K562 (cell line): ENCODE results near the gene TP73. TPM values are rescaled to one million over a fixed set of nuclear protein-coding genes. Genes with fewer than 3 reads are reported as not detected.

Experiments used
- ATAC-seq: fragments of 200-7000 bp; cut with Tn5 transposase; 3 replicates; pipeline ENCODE4 v1.9.1; 2020; ENCODE audit warnings: moderate library complexity
- BruUV-seq: library from RNA; stranded (reverse); fragments of 400-500 nt; replicated peaks from 2 replicates; lab custom pipeline; 2021; lab: Mats Ljungman, UMichigan
- CTCF ChIA-PET: fragments of 300-600 bp; formaldehyde crosslinking; extraction: SDS; loops from one replicate; lab custom pipeline; 2021; ENCODE audit warnings: low intra/inter-chr PET ratio; lab: Yijun Ruan, JAX
- POLR2A ChIA-PET: fragments of 300-600, 350-650 bp; sonication (Branson Sonifier 250); formaldehyde crosslinking; extraction: SDS; loops from one replicate; lab custom pipeline; 2021; ENCODE audit warnings: antibody characterized with exemption, inconsistent platforms; lab: Yijun Ruan, JAX
- DNase-seq, 4 experiments: peaks; one replicate each; pipeline versions ENCODE4 v3.0.0 to v3.0.0-alpha.2; 2011 to 2018; ENCODE audit warnings: low spot score in 3 of 4, mixed read lengths in 3 of 4; ENCODE audit errors: extremely low read depth in 1 of 4
- FAIRE-seq: peaks from 2 replicates; lab custom pipeline; 2011; peaks lifted over from hg19 to GRCh38; lab: Jason Lieb, UNC
- H2AFZ ChIP-seq: 2 replicates; pipeline ENCODE4 v1.6.0; 2011; ENCODE audit warnings: low read depth, low read length, control low read depth, inconsistent platforms
- H3K27ac ChIP-seq: fragments of 200-600 bp; 3 replicates; pipeline ENCODE4 v1.8.0; 2011; ENCODE audit warnings: low read depth, mild to moderate bottlenecking, control low read depth, inconsistent platforms, low read length, moderate library complexity, mixed read lengths; ENCODE audit errors: extremely low read depth
- H3K27me3 ChIP-seq, 2 experiments: fragments of 300-600 bp in 1 of 2; 2 replicates in 1 of 2; 3 replicates in 1 of 2; pipeline versions ENCODE4 v1.6.0 to v1.8.0; 2011; ENCODE audit warnings: inconsistent platforms in 2 of 2, low read length in 2 of 2, mild to moderate bottlenecking in 1 of 2, mixed read lengths in 1 of 2, moderate library complexity in 1 of 2; ENCODE audit not compliant: control insufficient read depth in 2 of 2, insufficient read depth in 2 of 2
- H3K36me3 ChIP-seq: fragments of 300-600 bp; 3 replicates; pipeline ENCODE4 v1.8.0; 2011; ENCODE audit warnings: mild to moderate bottlenecking, low read length, inconsistent platforms; ENCODE audit not compliant: control insufficient read depth, insufficient read depth
- H3K4me1 ChIP-seq, 2 experiments: fragments of 200-600 bp in 1 of 2; replicated peaks in 1 of 2; 2 replicates in 1 of 2; 3 replicates in 1 of 2; pipeline versions ENCODE4 v1.5.1 to v1.8.0; 2011; ENCODE audit warnings: inconsistent platforms in 2 of 2, low read length in 2 of 2, mild to moderate bottlenecking in 1 of 2, mixed read lengths in 1 of 2, moderate library complexity in 1 of 2; ENCODE audit not compliant: control insufficient read depth in 2 of 2, insufficient read depth in 2 of 2
- H3K4me2 ChIP-seq: 2 replicates; pipeline ENCODE4 v1.6.1; 2011; ENCODE audit warnings: low read length, control low read depth, inconsistent platforms, mixed read lengths; ENCODE audit not compliant: insufficient read depth
- H3K4me3 ChIP-seq: fragments of 200-600 bp; sonication (generic), shearing (Covaris generic); 2 replicates; pipeline ENCODE4 v1.5.1; 2016; ENCODE audit warnings: control low read depth, inconsistent platforms
- H3K79me2 ChIP-seq: fragments of 200-600 bp; 3 replicates; pipeline ENCODE4 v1.8.0; 2011; ENCODE audit warnings: low read length, inconsistent platforms; ENCODE audit not compliant: control insufficient read depth, insufficient read depth
- H3K9ac ChIP-seq, 2 experiments: 2 replicates each; pipeline versions ENCODE4 v1.6.0 to v1.6.1; 2011; ENCODE audit warnings: low read depth in 2 of 2, low read length in 2 of 2, control low read depth in 1 of 2, inconsistent platforms in 1 of 2, mild to moderate bottlenecking in 1 of 2, mixed read lengths in 1 of 2; ENCODE audit not compliant: insufficient read depth in 1 of 2
- H3K9me1 ChIP-seq: one replicate; pipeline ENCODE4 v1.6.0; 2011; ENCODE audit warnings: inconsistent platforms, mild to moderate bottlenecking, low read length, moderate library complexity; ENCODE audit not compliant: control insufficient read depth, insufficient read depth
- H3K9me3 ChIP-seq: replicated peaks from 2 replicates; pipeline ENCODE4 v1.5.1; 2011; ENCODE audit warnings: low read depth, low read length, inconsistent platforms; ENCODE audit not compliant: control insufficient read depth, insufficient read depth
- H4K20me1 ChIP-seq: replicated peaks from 2 replicates; pipeline ENCODE4 v1.6.1; 2011; ENCODE audit warnings: low read length, inconsistent platforms, mixed read lengths; ENCODE audit not compliant: control insufficient read depth, insufficient read depth
- CCNT2 ChIP-seq: IDR thresholded peaks from 2 replicates; pipeline ENCODE4 v1.6.1; 2011; ENCODE audit warnings: borderline replicate concordance, low read depth, mild to moderate bottlenecking, moderate library complexity, mixed read lengths, low read length; ENCODE audit not compliant: insufficient read length; ENCODE audit errors: extremely low read depth
- CHCHD3 ChIP-seq: fragments of 250-450 bp; sonication (Bioruptor Pico); IDR thresholded peaks from 2 replicates; pipeline ENCODE4 v2.1.2; 2022; ENCODE audit warnings: mild to moderate bottlenecking
- CREB1 ChIP-seq, 2 experiments: sonication (generic) in 1 of 2; formaldehyde crosslinking in 1 of 2; IDR thresholded peaks; 2 replicates each; pipeline versions ENCODE4 v1.6.1 to v1.8.0; 2012 to 2022; ENCODE audit warnings: inconsistent platforms in 1 of 2, mild to moderate bottlenecking in 1 of 2, missing genetic modification reagents in 1 of 2, moderate library complexity in 1 of 2
- FOXA1 ChIP-seq: fragments of 450-650 bp; IDR thresholded peaks from 2 replicates; pipeline ENCODE4 v1.6.1; 2016; ENCODE audit warnings: mild to moderate bottlenecking, borderline replicate concordance
- IRF9 ChIP-seq: fragments of 450-650 bp; IDR thresholded peaks from 2 replicates; pipeline ENCODE4 v1.6.1; 2016; ENCODE audit warnings: missing biosample characterization, missing genetic modification characterization
- NUFIP1 ChIP-seq: fragments of 450-650 bp; IDR thresholded peaks from 2 replicates; pipeline ENCODE4 v1.6.1; 2018; ENCODE audit not compliant: partially characterized antibody
- RFX5 ChIP-seq: IDR thresholded peaks from 2 replicates; pipeline ENCODE4 v1.6.1; 2011; ENCODE audit warnings: low read depth, mild to moderate bottlenecking, improper control_type of control experiment, low read length
- TSC22D4 ChIP-seq: fragments of 450-650 bp; IDR thresholded peaks from 2 replicates; pipeline ENCODE4 v1.6.1; 2016; ENCODE audit warnings: missing genetic modification characterization, missing biosample characterization, control low read depth
- ZBTB1 ChIP-seq: sonication (generic); formaldehyde crosslinking; IDR thresholded peaks from 2 replicates; pipeline ENCODE4 v1.8.1; 2023; ENCODE audit warnings: missing genetic modification reagents, low read depth, mild to moderate bottlenecking, borderline replicate concordance
- ZBTB43 ChIP-seq: sonication (generic); formaldehyde crosslinking; IDR thresholded peaks from 2 replicates; pipeline ENCODE4 v1.8.0; 2023; ENCODE audit warnings: mild to moderate bottlenecking, missing genetic modification reagents
- ZNF124 ChIP-seq: sonication (generic); formaldehyde crosslinking; IDR thresholded peaks from 2 replicates; pipeline ENCODE4 v1.8.1; 2022; ENCODE audit warnings: missing genetic modification reagents
- ZNF24 ChIP-seq: fragments of 450-650 bp; IDR thresholded peaks from 2 replicates; pipeline ENCODE4 v1.6.1; 2016
- ZNF561 ChIP-seq: fragments of 450-650 bp; formaldehyde crosslinking; conservative IDR thresholded peaks from 2 replicates; pipeline ENCODE4 v1.4.0; 2020; ENCODE audit warnings: mild to moderate bottlenecking, moderate library complexity
- WGBS: fragments of 100-300 bp; shearing (Covaris generic); methylation state at CpG from one replicate; pipeline ENCODE4 v1.1.6; 2016; ENCODE audit warnings: low coverage, mixed read lengths; ENCODE audit not compliant: insufficient coverage; ENCODE audit errors: missing lambda C conversion rate; 5-methylcytosine and 5-hydroxymethylcytosine counted together
- in situ Hi-C: fragments of 300-500 bp; cut with MboI; formaldehyde crosslinking; loops from 4 replicates; pipeline ENCODE4 v1.15.0; 2018; ENCODE audit warnings: inconsistent platforms, mixed read lengths
- intact Hi-C: fragments of 100-400 bp; cut with micrococcal nuclease; formaldehyde crosslinking; loops from 2 replicates; pipeline ENCODE4 v1.14.2; 2022
- polyA plus RNA-seq, 8 experiments: library from polyadenylated mRNA; depleted of rRNA in 4 of 8; stranded (reverse) in 5 of 8; unstranded in 3 of 8; fragments of >200 nt; fragmentation: Nextera tagmentation in 2 of 8; fragmentation: Illumina TruSeq in 1 of 8; extraction: Ambion mirVana in 2 of 8; extraction: Trizol in 1 of 8; gene quantifications; 2 replicates each; pipeline versions ENCODE4 v1.2.1 to v1.2.3, GENCODE V29; 2011 to 2014; ENCODE audit warnings: inconsistent platforms in 1 of 8, missing spikeins in 1 of 8
- total RNA-seq, 7 experiments: library from RNA; depleted of rRNA in 6 of 7; stranded (reverse); fragments of >200 nt in 6 of 7; fragmentation: Illumina TruSeq in 2 of 7; extraction: Trizol in 2 of 7; gene quantifications; 2 replicates each; pipeline versions ENCODE4 v1.2.1 to v1.2.3, GENCODE V29; 2011 to 2021; ENCODE audit warnings: low replicate concordance in 1 of 7
- TF ChIP-seq, protein P1 (sequence below): IDR thresholded peaks from 2 replicates; pipeline ENCODE4 v1.6.1; 2011; ENCODE audit warnings: borderline replicate concordance, low read depth, mild to moderate bottlenecking, moderate library complexity, low read length; ENCODE audit not compliant: insufficient read depth, poor library complexity, severe bottlenecking
- TF ChIP-seq, protein P2 (sequence below): sonication (generic); formaldehyde crosslinking; IDR thresholded peaks from 2 replicates; pipeline ENCODE4 v1.8.0; 2022; ENCODE audit warnings: mild to moderate bottlenecking, low read depth, missing genetic modification reagents

Gene TP73
- total and polyA plus RNA-seq, 9 of the 15 experiments (the other 6 are each of a cell fraction or from before 2014, with no cell fraction given) = 0.07 to 1.6 (median 0.40) TPM; not detected in 2

DNA sequence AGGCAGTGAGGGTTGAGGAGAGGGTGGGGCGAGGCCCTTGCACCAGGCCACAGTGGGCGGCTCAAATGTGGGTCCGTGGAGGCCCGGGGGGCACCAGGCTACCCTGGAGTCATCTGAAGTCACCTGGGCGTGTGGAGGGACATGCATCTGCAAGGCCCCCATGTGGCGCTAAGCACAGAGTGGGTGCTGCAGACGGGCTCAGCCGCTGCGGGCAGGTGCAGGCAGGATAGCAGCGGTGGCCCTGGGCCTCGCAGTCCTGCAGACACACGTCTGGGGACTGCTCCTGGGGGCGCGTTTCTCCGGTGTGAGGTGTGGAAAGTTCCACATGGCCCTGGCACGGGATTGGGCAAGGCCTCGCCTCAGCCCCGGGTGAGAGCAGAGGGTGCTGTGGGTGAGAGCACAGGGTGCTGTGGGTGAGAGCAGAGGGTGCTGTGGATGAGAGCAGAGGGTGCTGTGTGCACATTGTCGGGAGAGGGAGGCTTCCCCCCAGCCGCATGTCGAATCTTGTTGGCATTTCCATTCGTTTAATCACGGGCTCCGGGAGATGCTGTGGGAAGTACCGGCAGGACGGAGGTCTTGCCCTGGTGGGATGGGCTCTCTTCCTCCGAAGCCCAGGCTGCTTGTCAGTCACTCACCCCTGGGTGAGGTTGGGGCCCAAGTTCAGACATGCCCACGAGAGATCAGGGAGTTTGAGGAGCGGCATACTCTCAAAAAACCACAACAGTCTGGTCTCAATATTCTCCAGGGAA is 46.5 kb downstream of the TP73 start:
- Histone ChIP-seq H3K79me2 (no peaks in the 10 kb centered on the region), H3K9ac (no peak overlapping the region), H3K9me1 (no peaks in the 10 kb centered on the region), H3K9me3 (0 out of 2 replicates have a peak, but pooled peaks cover 2% of the 10 kb centered on the region), H4K20me1 (peaks cover 55% of the 10 kb centered on the region), H3K27ac (no peak overlapping the region), H3K4me2 (no peak overlapping the region), H3K4me1 (peaks cover 0 to 58% of the 10 kb centered on the region in 2 experiments; a peak in 2 of 5 replicates), H2AFZ (no peak overlapping the region), H3K27me3 (peaks cover 56 to 81% of the 10 kb centered on the region in 2 experiments), H3K4me3 (no peak overlapping the region), H3K36me3 (no peaks in the 10 kb centered on the region)
- FAIRE-seq (no peak), DNase-seq (no peak), ATAC-seq (no peak)
- ChIA-PET CTCF (no interaction called here), POLR2A (interaction anchor here (1.0 kb wide), 1 partner anchor 17 kb away, joined by 3 read pairs; no protein-coding TSS in a partner anchor)
- no TSS peak for BruUV-seq
- 1% methylated on average over 28 of the region's 29 CpGs for WGBS
- intact Hi-C loops (no loop called here), in situ Hi-C loops (no loop called here)
- TF ChIP-seq NUFIP1 (no peak), ZNF561 (CRISPR knock-in tag) (no peak), RFX5 (no peak), IRF9 (tag) (no peak), CCNT2 (no peak), CREB1 (IDR thresholded peaks at IDR 0.05) (no peak), CREB1 (CRISPR knock-in tag; IDR thresholded peaks at IDR 0.05) (no peak), CHCHD3 (CRISPR knock-in tag) (no peak), ZBTB43 (no peak), ZNF24 (no peak), FOXA1 (no peak), TSC22D4 (no peak), ZBTB1 (CRISPR knock-in tag) (no peak), ZNF124 (CRISPR knock-in tag) (no peak)
- TF ChIP-seq, protein P1, sequence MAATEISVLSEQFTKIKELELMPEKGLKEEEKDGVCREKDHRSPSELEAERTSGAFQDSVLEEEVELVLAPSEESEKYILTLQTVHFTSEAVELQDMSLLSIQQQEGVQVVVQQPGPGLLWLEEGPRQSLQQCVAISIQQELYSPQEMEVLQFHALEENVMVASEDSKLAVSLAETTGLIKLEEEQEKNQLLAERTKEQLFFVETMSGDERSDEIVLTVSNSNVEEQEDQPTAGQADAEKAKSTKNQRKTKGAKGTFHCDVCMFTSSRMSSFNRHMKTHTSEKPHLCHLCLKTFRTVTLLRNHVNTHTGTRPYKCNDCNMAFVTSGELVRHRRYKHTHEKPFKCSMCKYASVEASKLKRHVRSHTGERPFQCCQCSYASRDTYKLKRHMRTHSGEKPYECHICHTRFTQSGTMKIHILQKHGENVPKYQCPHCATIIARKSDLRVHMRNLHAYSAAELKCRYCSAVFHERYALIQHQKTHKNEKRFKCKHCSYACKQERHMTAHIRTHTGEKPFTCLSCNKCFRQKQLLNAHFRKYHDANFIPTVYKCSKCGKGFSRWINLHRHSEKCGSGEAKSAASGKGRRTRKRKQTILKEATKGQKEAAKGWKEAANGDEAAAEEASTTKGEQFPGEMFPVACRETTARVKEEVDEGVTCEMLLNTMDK = no peak
- TF ChIP-seq, protein P2, sequence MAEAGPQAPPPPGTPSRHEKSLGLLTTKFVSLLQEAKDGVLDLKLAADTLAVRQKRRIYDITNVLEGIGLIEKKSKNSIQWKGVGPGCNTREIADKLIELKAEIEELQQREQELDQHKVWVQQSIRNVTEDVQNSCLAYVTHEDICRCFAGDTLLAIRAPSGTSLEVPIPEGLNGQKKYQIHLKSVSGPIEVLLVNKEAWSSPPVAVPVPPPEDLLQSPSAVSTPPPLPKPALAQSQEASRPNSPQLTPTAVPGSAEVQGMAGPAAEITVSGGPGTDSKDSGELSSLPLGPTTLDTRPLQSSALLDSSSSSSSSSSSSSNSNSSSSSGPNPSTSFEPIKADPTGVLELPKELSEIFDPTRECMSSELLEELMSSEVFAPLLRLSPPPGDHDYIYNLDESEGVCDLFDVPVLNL (CRISPR knock-in tag) = no peak
